Adrenal gland (tissue), 12 donors: ENCODE data around the gene KRT15. TPM values are rescaled to one million over a fixed set of nuclear protein-coding genes. Genes with fewer than 3 reads are reported as not detected.

Source experiments
- DNase-seq, 7 donors: peaks; one replicate each; pipeline ENCODE4 v3.0.0-alpha.2; 2019 to 2020
- H3K27ac ChIP-seq, 5 donors: fragments of 200-600 bp; sonication (generic) in 4 of 5; 1 replicate in 3 of 5; 2 replicates in 2 of 5; pipeline versions ENCODE4 v1.5.1 to v1.8.0; 2016 to 2020; ENCODE audit warnings: mild to moderate bottlenecking in 1 of 5
- H3K27me3 ChIP-seq: fragments of 200-600 bp; 2 replicates; pipeline ENCODE4 v1.8.0; 2021
- H3K36me3 ChIP-seq, 2 donors: fragments of 200-600 bp; replicated peaks in 1 of 2; 1 replicate in 1 of 2; 2 replicates in 1 of 2; pipeline versions ENCODE4 v1.5.1 to v1.8.0; 2018 to 2022
- H3K4me1 ChIP-seq, 2 donors: fragments of 200-600 bp; replicated peaks in 1 of 2; 1 replicate in 1 of 2; 2 replicates in 1 of 2; pipeline versions ENCODE4 v1.5.1 to v1.8.0; 2018 to 2021
- H3K4me3 ChIP-seq, 4 donors: fragments of 200-600 bp; sonication (generic) in 3 of 4; one replicate each; pipeline ENCODE4 v1.5.1; 2016 to 2018
- H3K9me3 ChIP-seq, 3 donors: fragments of 200-600 bp; sonication (generic) in 1 of 3; replicated peaks in 1 of 3; 1 replicate in 2 of 3; 2 replicates in 1 of 3; pipeline versions ENCODE4 v1.5.1 to v1.8.0; 2016 to 2021
- CTCF ChIP-seq, 6 experiments: fragments of 450-650 bp in 4 of 6; fragments of 200-600 bp in 2 of 6; sonication (generic) in 1 of 6; IDR thresholded peaks; 1 replicate in 5 of 6; 2 replicates in 1 of 6; pipeline versions ENCODE4 v1.5.1 to v1.8.0; 2016 to 2021; ENCODE audit warnings: antibody characterized with exemption in 6 of 6, mild to moderate bottlenecking in 2 of 6, moderate library complexity in 1 of 6
- POLR2A ChIP-seq, 2 donors: fragments of 450-650 bp; IDR thresholded peaks; one replicate each; pipeline ENCODE4 v1.6.1; 2017; ENCODE audit warnings: antibody characterized with exemption in 2 of 2, mild to moderate bottlenecking in 2 of 2, moderate library complexity in 1 of 2
- WGBS, 4 donors: extraction: QIAGEN DNeasy Blood & Tissue Kit in 2 of 4; methylation state at CpG; one replicate each; pipeline versions ENCODE4 v1.1.5 to v1.1.7; 2013 to 2017; 5-methylcytosine and 5-hydroxymethylcytosine counted together
- intact Hi-C, 2 donors: fragments of 100-400 bp; cut with DNase I; formaldehyde crosslinking; loops; one replicate each; pipeline versions ENCODE4 v1.14.1 to v1.15.0; 2022 to 2023
- polyA plus RNA-seq, 3 donors: library from polyadenylated mRNA; stranded (reverse); fragments of 200-250 nt in 2 of 3; fragments of 350-450 nt in 1 of 3; fragmentation: Illumina TruSeq in 1 of 3; extraction: RNeasy Lipid Tissue Mini Kit (QIAGEN cat#74804) in 1 of 3; gene quantifications; one replicate each; pipeline ENCODE4 v1.2.3, GENCODE V29; 2013 to 2014
- total RNA-seq, 9 donors: library from RNA; depleted of rRNA in 4 of 9; stranded (reverse); fragments of >200 nt in 4 of 9; fragments of 120-200 nt in 1 of 9; fragmentation: NEBNext Ultra II Directional in 1 of 9; extraction: Animal tissue kit (Norgen Biotek cat#: 25700) in 1 of 9; gene quantifications; one replicate each; pipeline versions ENCODE4 v1.1.0 to v1.2.4, GENCODE V29; 2013 to 2023
- donor health status: healthy with polysubstance abuse.
- donor health status: Bipolar disorder and iron deficiency.
- donor health status: DM: yes; HTN: yes; CAD: no.
- donor health status: DM: no; HTN: no; CAD: no.
- donor health status: DM: no; HTN: no; CAD: no.
- donor health status: DM: yes; HTN: yes; CAD: no.

KRT15 gene
- total and polyA plus RNA-seq, 12 donors = 0.18 to 0.88 (median 0.44) TPM; not detected in 8

GRCh38 chr17:41561554-41561953 is 42.9 kb upstream of the KRT15 start:
- intact Hi-C loops = no loop called here
- 70 to 80% (median 75%) methylated on average over 6 of the region's 6 CpGs for WGBS, 4 donors
- no peak overlapping the region for H3K4me3 ChIP-seq
- DNase-seq = no peak
- no peaks in the 10 kb centered on the region for H3K36me3 ChIP-seq
- no peaks in the 10 kb centered on the region for H3K4me1 ChIP-seq
- no peak overlapping the region for H3K27ac ChIP-seq
- peaks cover 8% of the 10 kb centered on the region for H3K27me3 ChIP-seq
- no peaks in the 10 kb centered on the region for H3K9me3 ChIP-seq
- TF ChIP-seq POLR2A (IDR thresholded peaks at IDR 0.05) (no peak), CTCF (IDR thresholded peaks at IDR 0.05) (no peak)

GRCh38 chr17:41559548-41559947 is 40.9 kb upstream of the KRT15 start:
- H3K4me1 ChIP-seq = no peaks in the 10 kb centered on the region
- no peak overlapping the region for H3K27ac ChIP-seq

GRCh38 chr17:41556931-41557330 is 38.2 kb upstream of the KRT15 start:
- intact Hi-C loops = no loop called here
- Histone ChIP-seq H3K4me1 (no peaks in the 10 kb centered on the region), H3K27me3 (peaks cover 8% of the 10 kb centered on the region), H3K36me3 (no peaks in the 10 kb centered on the region), H3K4me3 (no peak overlapping the region), H3K9me3 (no peaks in the 10 kb centered on the region), H3K27ac (no peak overlapping the region)
- TF ChIP-seq POLR2A (IDR thresholded peaks at IDR 0.05) (no peak), CTCF (IDR thresholded peaks at IDR 0.05) (no peak)
- 73 to 81% (median 77%) methylated on average over 9 of the region's 9 CpGs for WGBS, 4 donors
- DNase-seq = no peak

More at GRCh38 chr17:41559548-41559947, 40.9 kb upstream of the KRT15 start:
- Histone ChIP-seq H3K36me3 (no peaks in the 10 kb centered on the region), H3K4me3 (no peak overlapping the region), H3K27me3 (peaks cover 8% of the 10 kb centered on the region), H3K9me3 (no peaks in the 10 kb centered on the region)
- intact Hi-C loops = no loop called here
- TF ChIP-seq CTCF (IDR thresholded peaks at IDR 0.05) (no peak), POLR2A (IDR thresholded peaks at IDR 0.05) (no peak)
- WGBS, 4 donors = 66 to 85% (median 75%) methylated on average over 2 of the region's 2 CpGs
- no peak for DNase-seq

- 60 to 68% (median 61%) methylated on average over 5 of the region's 5 CpGs for WGBS, 4 donors
- no peak overlapping the region for H3K27ac ChIP-seq
- H3K4me1 ChIP-seq = no peaks in the 10 kb centered on the region
- H3K9me3 ChIP-seq = no peaks in the 10 kb centered on the region
- intact Hi-C loops = no loop called here
- H3K36me3 ChIP-seq = no peaks in the 10 kb centered on the region
- peaks cover 8% of the 10 kb centered on the region for H3K27me3 ChIP-seq
- DNase-seq = no peak
- TF ChIP-seq POLR2A (IDR thresholded peaks at IDR 0.05) (no peak), CTCF (IDR thresholded peaks at IDR 0.05) (no peak)
- H3K4me3 ChIP-seq = no peak overlapping the region
Measured at GRCh38 chr17:41556306-41556705, 37.6 kb upstream of the KRT15 start.
